ENCODE results near the gene RIC3. TPM values are rescaled to one million over a fixed set of nuclear protein-coding genes. Genes with fewer than 3 reads are reported as not detected.

RIC3 gene
- total and polyA plus RNA-seq, 2 donors (not counting 3 experiments of a cell fraction or from before 2014, with no cell fraction given) = not detected

GRCh38 chr11:8093931-8094575 lies 74.8 kb downstream of the RIC3 start:
- dilution Hi-C loops (cut with MboI; ENCODE audit: extremely low pct_ligation_motif_present, low sequenced_read_pairs) (no loop called here), intact Hi-C loops (cut with micrococcal nuclease) (loop anchor here (5.0 to 10.0 kb wide), 2 partner anchors 187 to 399 kb away; no protein-coding TSS in a partner anchor)
- H3K27me3 ChIP-seq (ENCODE audit: control insufficient read depth in 2 of 2, insufficient read depth in 2 of 2, low read length in 2 of 2) = no peaks in the 10 kb centered on the region
- H3K4me1 ChIP-seq (ENCODE audit: control insufficient read depth, extremely low read depth, insufficient read depth, low read length) = no peaks in the 10 kb centered on the region
- H3K9me3 ChIP-seq (replicated peaks; ENCODE audit: control insufficient read depth, insufficient read depth, low read length) = no peaks in the 10 kb centered on the region
- H3K27ac ChIP-seq (ENCODE audit: insufficient read depth, low read depth, low read length) = no peak overlapping the region
- no peak overlapping the region for H3K4me3 ChIP-seq (replicated peaks in 1 of 3; ENCODE audit: insufficient read depth in 1 of 3, low read depth in 1 of 3, low read length in 3 of 3)
- CTCF ChIA-PET = interaction anchor here (1.3 to 20.3 kb wide), 4 partner anchors 13 to 86 kb away, joined by 3 to 822 read pairs (median 284); partner anchors contain the start of gene TUB
- no peak overlapping the region for H2AFZ ChIP-seq (ENCODE audit: low read depth, low read length)
- H3K4me2 ChIP-seq (ENCODE audit: insufficient read depth, low read length) = no peak overlapping the region
- TF ChIP-seq, protein P1, sequence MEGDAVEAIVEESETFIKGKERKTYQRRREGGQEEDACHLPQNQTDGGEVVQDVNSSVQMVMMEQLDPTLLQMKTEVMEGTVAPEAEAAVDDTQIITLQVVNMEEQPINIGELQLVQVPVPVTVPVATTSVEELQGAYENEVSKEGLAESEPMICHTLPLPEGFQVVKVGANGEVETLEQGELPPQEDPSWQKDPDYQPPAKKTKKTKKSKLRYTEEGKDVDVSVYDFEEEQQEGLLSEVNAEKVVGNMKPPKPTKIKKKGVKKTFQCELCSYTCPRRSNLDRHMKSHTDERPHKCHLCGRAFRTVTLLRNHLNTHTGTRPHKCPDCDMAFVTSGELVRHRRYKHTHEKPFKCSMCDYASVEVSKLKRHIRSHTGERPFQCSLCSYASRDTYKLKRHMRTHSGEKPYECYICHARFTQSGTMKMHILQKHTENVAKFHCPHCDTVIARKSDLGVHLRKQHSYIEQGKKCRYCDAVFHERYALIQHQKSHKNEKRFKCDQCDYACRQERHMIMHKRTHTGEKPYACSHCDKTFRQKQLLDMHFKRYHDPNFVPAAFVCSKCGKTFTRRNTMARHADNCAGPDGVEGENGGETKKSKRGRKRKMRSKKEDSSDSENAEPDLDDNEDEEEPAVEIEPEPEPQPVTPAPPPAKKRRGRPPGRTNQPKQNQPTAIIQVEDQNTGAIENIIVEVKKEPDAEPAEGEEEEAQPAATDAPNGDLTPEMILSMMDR (IDR thresholded peaks at IDR 0.05; ENCODE audit: extremely low read depth in 1 of 2, insufficient read depth in 1 of 2, low read depth in 1 of 2, low read length in 2 of 2) = no peak
- no peak for TF ChIP-seq POLR2A (IDR thresholded peaks at IDR 0.05; ENCODE audit: low read depth, low read length)
- TF ChIP-seq GATA2 (IDR thresholded peaks at IDR 0.05; ENCODE audit: insufficient read depth, insufficient read length, low read depth, low read length) = no peak
- no peak for TF ChIP-seq MYC (IDR thresholded peaks at IDR 0.05; ENCODE audit: low read depth, low read length)
- TF ChIP-seq MAX (IDR thresholded peaks at IDR 0.05; ENCODE audit: insufficient read depth, insufficient read length) = no peak
- no peak for TF ChIP-seq JUN (IDR thresholded peaks at IDR 0.05; ENCODE audit: borderline replicate concordance, insufficient read depth, insufficient read length, low read depth)
- TF ChIP-seq EZH2 (IDR thresholded peaks at IDR 0.05; ENCODE audit: borderline replicate concordance, low read depth, low read length, severe bottlenecking) = no peak
- TF ChIP-seq POLR2AphosphoS5 (IDR thresholded peaks at IDR 0.05; ENCODE audit: insufficient read depth, low read depth, low read length) = no peak
- TF ChIP-seq FOS (IDR thresholded peaks at IDR 0.05; ENCODE audit: borderline replicate concordance, insufficient read depth, low read length) = no peak
- no peaks in the 10 kb centered on the region for H3K36me3 ChIP-seq (ENCODE audit: control insufficient read depth in 2 of 2, extremely low read depth in 1 of 2, insufficient read depth in 2 of 2, low read length in 2 of 2)
- H3K9me1 ChIP-seq (replicated peaks; ENCODE audit: control insufficient read depth, extremely low read depth, insufficient read depth, low read length) = no peaks in the 10 kb centered on the region
- FAIRE-seq = no peak
- DNase-seq (ENCODE audit: low read depth, low spot score) = no peak
- H4K20me1 ChIP-seq (replicated peaks; ENCODE audit: control insufficient read depth, extremely low read depth, insufficient read depth, low read length) = no peaks in the 10 kb centered on the region
- H3K9ac ChIP-seq (replicated peaks; ENCODE audit: extremely low read depth, insufficient read depth, low read length) = no peak overlapping the region
- BruUV-seq (replicated peaks) = no TSS peak
- H3K79me2 ChIP-seq (ENCODE audit: control insufficient read depth, insufficient read depth, low read length) = no peaks in the 10 kb centered on the region
- POLR2A ChIA-PET = no interaction called here
